HG03558 (cell line): ENCODE data around the gene GRAMD1C.
"Not testable (repeated sequence)": the region's sequence is repeated elsewhere in the genome, so short reads cannot be mapped to it uniquely, and the experiment has no call there.

Experiments used
- ATAC-seq: cut with Tn5 transposase; IDR thresholded peaks from one replicate; pipeline ENCODE4 v1.9.1; 2021; ENCODE audit warnings: moderate number of reproducible peaks; ENCODE audit not compliant: unreplicated experiment; ENCODE audit errors: extremely low read depth

GRAMD1C gene

DNA sequence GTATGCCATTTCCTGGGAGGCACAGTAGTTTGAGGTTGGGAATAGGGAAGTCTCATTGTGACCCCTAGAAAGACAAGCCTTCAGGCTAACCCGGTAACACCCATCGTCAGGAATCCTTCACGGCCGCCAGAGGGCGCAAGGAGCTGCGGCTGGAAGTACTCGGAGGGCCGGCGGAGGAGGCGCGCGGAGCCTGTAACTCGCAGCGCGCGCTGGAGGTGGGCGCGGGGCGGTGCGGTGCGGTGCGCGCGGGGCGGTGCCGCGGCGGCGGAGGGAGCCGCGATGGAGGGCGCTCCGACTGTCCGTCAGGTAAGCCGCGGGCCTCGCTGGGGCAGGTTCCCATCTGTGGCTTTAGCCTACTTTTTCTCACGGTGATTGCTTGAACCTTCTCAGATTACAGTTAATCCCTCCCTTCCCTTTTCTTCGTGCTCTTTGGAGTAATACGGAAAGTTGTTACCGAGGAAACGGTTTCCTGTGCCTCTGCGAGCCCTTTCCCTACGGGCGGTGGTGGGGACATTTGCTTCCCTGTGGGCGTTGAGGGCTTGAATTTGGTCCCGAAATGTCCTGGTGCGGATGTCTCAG, at the start of gene GRAMD1C:
Gene GRAMD1C, plus strand, starts transcription at position 158 of the 579 bp plus-strand sequence. Its CDS starts 122 bp downstream, at position 280.
- peak; percentile 73 for ATAC-seq

DNA sequence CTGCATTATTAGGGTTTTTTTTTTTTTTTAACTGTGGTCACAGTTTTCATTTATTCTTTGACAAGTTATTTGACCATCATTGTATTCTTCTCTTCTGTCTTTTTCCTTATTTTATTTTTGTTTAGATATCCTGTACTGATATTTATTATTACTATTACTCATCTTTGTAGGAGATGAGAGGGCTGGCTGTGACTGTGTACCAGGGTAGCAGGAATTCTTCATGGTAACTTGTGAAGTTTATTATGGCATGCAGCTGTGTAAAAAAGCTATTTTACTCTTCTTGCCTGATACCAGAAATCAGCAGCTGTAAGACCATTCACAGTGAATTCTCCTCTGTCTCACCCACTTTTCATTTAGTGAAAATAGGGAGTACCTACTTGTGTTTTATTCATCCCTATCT, 47.2 kb upstream of the GRAMD1C start:
- no peak for ATAC-seq

DNA sequence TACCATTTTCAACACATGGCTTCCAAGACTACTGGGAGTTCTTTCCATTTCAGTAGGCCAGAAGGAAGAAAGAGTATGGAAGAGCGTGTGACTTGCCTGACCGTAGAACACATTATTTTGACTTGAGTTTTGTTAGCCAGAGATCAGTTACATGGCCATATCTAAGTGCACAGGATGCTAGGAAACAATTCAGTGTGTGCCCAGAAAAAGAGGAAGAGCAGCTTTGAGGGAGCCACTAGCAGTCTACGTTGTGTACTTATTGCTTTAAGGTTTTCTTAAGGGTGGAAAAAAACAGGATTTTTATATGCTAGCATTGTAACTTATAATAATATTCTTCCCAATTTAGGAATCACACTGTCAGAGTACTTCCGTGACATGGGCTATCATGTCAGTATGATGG, 44.1 kb upstream of the GRAMD1C start:
- ATAC-seq: no peak

DNA sequence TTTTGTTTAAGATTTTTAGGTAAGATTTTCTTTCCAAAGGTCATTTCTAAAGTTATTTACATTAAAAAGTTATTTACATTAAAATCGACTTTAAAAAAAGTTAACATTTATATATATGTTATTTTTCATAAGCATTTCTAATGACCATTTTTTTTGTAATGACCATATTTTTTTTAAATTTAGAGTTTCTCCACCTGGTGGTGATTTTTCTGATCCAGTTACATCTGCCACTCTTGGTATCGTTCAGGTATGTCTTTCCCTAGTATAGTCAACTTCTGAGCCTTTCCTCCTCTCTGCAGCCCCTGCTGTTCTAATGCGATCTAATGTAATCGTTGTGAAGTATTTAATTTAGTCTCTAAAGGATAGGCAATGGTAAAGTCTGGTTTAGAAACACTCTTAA, 42.9 kb upstream of the GRAMD1C start:
- no peak for ATAC-seq

DNA sequence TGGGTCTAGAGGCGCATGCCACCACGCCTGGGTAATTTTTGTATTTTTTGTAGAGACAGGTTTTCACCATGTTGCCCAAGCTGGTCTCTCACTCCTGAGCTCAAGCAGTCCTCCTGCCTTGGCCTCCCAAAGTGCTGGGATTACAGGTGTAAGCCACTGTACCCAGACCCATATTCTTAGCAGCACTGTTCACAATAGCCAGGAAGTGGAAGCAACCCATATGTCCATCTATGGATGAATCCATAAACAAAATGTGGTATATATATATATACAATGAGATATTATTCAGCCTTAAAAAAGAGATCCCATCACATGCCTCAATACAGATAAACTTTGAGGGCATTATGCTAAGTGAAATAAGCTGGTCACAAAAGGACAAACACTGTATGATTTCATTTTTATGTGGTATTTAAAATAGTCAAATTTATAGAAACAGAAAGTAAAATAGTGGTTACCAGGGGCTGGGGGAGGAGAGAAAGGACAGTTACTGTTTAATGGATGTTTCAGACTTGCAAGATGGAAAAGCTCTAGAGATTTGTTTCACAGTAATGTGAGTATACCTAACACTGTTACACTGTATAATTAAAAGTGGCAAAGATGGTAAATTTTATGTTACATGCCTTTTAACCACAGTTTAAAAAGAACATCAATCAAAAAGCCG, 35.7 kb upstream of the GRAMD1C start:
- ATAC-seq: no peak

DNA sequence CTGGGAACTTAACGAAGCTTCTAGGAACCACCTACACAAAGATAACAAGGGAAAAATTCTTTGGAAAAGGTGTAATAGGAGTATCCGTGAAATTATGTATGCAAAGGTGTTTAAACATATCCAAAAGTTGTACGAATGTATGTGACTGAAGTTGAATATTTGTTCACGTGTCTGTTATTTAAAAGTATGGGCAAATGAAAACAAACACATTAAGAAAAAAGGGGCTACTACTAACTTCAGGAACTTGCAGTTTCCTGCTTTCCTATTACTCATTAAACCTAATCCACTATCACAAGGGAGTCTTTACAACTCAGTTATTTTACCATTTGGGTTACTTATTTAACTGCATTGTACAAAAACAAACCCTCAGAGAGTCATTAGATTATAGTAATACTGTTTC, 33.9 kb upstream of the GRAMD1C start:
- ATAC-seq: no peak

DNA sequence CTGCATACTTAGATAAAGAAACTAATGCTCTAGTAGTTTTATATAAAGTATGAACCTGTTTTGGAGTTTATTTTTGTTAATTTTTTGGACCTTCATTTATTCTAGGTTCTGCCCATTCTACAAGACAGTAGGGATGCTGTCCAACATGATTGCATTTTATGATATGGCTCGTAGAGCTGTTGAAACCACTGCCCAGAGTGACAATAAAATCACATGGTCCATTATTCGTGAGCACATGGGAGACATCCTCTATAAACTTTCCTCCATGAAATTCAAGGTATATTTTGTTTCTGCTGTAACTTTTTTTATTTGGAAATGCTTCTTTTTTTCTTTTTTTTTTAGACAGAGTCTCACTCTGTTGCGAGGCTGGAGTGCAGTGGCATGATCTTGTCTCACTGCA, 33.3 kb upstream of the GRAMD1C start:
- no peak for ATAC-seq

DNA sequence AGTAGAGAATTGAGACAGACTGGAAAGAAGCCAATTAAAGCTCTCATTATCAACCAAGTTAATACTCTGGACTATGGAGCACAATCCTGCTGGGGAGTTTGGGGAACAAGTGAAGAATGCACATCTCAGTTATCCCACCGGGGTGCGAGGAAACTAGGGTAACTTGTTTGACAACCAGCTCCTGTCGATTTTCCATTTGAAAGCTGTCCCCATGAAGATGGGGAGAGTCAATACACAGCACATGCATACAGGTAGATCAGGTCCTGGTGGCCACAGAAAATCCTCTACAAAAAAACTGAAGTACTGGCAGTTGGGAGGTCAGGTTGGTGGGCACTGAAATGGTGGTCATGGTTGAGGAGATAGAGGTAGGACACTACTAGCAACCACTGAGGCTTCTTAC, 25.7 kb upstream of the GRAMD1C start:
- no peak for ATAC-seq

DNA sequence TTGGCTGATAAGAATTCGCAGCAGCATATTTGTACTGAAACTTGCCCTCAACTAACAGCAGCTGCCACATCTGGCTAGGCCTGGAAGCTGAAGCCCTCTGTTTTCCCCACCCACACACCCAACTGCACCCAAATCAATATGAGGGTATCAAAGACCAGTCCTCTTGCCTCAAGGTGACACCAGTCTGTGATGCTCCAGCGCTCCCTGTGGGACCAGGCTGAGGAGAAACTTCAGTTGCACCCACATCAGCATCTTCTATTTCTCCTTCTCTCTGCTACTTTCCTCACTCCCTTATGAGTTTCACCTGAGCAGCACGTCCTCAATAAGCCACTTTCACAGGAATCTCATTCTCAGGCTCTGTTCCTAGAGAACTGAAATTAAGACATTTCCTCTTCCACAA, 18.7 kb upstream of the GRAMD1C start:
- no peak for ATAC-seq

DNA sequence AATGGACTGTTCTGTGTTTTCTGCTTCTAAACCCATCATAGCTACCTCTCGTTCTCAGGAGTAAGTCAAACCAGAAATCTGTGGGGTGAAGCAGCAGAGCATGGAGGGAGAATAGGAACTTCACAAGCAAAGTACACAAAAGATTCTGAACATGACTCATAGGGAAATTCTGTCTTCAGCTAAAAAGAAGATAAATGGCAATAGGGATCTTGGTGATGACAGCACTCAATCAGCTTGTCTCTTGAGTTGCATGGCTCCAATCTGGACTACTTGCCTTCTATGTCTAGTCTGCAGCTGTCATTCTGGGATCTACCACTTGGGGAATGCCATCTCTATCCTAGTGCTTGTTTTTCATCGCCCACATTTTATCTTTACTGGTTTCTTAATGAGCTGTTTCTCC, 13.5 kb upstream of the GRAMD1C start:
- ATAC-seq: peak; percentile 35

DNA sequence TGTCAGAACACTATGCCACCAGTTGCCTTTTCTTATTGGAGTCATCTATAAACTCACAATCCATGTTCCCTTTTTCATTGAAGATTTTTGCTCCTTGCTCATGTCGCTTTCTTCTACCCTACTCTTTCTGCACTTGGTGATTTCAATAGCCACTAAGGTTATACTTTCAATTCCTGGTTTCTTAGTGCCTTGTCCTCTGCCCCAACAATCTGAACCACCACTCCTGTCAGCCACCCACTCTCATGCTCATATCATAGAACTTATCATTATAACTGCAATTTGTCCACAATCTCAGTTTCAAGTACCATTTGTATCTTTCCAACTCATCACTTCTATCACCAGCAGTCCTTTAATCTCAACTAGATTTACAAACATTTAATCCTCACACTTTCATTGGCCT, 10.0 kb upstream of the GRAMD1C start:
- no peak for ATAC-seq

DNA sequence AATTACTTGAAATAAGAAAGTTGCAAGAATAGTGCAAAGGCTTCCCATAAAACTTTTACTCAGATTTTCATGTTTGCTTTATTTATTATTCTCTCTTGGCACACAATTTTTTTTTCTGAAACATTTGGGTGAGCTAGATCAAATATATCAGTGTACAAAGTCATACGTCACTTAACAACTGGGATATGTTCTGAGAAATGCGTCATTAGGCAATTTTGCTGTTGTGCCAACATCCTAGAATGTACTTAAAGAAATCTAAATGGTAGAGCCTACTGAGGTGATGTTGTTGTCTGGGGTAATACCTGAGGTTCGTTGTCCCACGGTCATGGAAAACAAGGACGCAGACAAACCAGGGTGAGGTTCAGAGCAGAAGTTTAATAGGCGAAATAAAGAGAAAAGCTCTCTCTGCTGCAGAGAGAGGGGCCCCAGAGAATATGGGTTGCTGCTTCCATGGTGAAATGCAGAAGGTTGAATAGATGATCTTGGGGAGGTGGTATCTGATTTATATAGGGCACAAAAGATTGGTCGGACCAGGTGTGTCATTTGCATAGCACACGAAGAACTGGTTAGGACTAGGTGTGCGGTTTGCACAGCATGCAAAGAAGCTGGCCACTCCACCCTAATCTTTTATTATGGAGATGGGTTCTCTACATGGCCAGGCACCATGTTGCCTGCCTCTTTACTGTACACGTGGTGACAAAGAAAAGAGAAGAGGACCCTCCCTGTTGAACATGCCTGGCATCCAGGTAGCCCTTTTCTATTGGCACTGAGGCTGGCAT, 8.8 kb upstream of the GRAMD1C start:
- ATAC-seq: no peak

DNA sequence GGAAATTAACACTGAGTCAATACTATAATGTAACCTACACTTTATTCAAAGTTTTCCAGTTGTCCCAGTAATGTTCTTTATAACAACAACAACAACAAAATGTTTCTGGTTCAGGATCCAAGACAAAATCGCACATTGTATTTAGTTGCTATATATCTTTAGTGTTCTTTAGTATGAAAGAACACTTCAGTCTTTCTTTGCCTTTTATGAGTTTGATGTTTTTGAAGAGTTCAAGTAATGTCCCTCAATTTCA, 7.6 kb upstream of the GRAMD1C start:
- ATAC-seq: no peak

DNA sequence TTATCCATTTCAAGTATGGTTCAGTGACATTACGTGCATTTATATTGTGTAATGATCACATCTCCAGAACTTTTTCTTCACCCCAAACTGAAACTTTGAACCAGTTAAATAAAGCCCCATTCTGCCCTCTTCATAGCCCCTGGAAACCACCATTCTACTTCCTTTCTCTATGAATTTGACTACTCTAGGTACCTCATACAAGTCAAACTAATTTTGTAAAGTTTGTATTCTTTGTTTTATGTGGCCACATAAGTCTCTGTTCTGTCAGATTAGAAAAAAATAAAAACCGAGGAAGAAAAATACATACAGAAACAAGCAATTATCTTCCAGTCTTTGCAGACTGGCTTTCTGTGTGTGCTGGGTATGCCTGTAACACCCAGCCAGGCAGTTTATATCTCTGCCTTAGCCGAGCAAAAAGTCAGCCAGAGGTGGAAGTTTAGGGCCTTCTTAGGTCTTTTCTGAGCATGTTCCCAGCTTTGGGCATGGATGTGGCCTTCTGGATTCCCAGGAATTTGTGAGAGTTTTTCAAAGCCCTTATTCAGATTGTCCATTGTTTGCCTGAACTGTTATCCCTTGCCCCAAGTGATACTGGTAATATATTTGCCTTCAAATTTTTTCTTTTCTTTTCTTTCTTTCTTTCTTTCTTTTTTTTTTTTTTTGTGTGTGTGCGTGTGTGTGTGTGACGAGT, 6.0 kb upstream of the GRAMD1C start:
- peak; percentile 36 for ATAC-seq

DNA sequence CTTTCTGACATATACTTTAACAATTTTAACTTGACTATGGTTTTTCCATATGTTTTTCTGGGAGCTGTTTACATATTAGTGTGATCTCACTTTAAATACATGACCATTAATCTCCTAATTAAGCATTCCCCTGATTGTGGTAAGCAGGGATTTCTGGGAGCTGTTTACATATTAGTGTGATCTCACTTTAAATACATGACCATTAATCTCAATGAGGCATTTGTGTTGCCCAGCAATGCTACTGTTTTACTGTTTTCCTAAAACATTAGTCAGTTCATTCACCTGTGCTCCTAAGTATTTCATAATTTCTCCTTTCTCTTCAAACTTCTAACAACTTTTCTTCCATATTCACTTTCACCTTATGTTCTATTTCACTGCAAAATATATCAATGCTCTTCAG, 3.6 kb upstream of the GRAMD1C start:
- no peak for ATAC-seq

DNA sequence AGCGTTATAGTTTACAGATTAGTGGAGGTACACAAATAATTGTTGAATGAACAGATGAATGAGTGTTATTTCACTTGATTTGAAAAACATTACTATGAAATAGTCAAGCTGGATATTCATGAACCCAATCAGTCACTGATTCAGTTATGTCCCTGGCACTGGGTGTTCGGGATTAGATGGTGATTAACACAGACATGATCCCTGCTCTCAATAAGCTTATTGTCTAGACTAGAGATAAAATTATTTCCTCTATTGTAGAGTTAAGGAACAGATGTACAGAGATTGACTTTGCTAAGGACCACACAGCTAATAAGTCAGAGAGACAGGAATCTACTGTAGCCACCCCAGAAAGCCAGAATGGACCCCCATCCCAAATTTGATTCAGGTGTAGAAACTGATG, 963 bp downstream of the GRAMD1C start:
- no peak for ATAC-seq

DNA sequence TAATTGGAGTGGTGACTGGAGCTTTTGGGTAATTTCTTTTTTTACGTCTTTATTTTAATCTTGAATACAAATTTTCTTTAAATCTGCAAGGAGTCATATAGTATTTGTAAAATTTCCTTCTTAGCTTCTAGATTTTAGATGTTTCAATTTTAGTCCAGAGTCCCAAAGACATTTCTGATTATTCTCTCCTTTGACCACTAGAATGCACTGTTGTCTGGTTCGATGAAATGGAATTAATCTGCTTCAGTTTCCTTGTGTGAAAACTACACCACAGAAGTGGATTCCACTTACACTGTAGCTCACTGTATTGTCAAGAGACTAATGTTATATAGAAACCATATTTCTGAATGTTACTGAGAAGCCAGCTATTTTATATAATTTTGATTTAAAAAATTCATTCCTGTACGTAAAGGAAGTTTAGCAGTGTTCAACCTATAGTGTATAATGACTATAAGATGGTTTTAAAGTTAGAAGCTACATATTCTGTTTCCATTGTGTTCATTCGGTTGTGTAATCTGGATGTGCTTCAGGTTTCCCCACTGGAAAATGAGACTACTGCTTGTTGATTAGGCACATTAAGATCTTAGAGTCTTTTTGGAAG, 6.1 kb downstream of the GRAMD1C start:
- ATAC-seq: no peak

DNA sequence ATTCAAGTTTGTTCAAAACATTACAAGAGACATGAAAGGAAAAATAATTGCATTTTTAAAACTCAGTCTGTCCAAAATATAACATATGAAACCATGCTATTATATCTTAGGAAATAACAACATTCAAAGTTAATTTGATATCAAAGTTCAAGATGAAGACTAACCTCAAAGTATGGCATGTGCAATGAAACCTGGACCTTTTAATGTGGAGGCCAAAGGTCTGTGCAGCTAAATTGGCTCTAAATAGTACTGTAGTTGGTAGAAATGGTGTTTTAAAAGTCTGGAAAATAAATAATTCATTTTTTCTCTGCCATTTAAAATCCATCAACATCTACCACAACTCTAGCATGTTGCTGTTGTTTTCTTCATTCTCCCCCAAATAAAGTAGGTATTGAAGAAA, 8.7 kb downstream of the GRAMD1C start:
- ATAC-seq: no peak

DNA sequence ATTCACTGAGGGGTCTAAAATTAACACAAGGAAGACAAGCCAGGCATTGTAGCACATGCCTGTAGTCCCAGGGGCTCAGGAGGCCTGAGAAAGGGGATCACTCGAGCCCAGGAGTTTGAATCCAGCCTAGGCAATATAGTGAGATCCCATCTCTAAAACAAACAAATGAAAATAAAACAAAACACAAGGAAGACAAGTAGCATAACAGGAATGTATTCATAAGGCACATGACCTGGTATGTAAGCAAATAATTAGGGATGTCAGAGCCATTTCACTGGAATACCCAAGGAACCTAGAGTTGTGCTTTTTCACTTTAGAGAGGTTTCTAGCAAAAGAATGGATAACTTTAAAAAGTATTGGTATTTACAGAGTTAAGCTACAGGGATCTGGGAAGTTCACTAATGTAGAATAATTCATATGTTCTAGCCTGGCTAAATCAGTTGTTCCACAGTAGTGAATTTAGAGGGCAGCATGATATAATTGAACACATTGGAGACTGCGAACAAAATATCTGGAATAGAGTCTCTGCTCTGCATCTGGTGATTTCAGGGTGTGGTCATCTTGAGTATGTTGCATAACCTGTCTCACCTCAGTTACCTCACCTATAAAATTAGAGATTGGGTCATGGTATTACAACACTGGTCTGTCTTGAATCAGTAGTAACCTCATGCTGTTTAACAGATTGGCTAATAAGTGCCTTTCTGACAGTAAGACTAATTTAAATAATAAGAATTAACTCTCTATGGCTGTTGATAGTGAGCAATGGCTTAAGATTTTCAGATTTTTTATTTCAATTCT, 9.3 kb downstream of the GRAMD1C start:
- ATAC-seq: no peak

DNA sequence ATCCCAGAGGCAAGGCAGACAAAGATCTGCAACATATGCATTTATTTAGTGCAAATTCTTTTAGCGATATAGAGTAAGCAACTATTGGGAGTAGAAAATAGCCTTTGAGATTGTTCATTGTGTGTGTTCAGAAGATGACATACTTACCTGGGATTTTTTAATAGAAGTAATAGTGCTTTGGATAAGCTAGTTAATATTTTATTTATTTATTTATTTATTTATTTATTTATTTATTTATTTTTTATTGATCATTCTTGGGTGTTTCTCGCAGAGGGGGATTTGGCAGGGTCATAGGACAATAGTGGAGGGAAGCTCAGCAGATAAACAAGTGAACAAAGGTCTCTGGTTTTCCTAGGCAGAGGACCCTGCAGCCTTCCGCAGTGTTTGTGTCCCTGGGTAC, 10.5 kb downstream of the GRAMD1C start:
- not testable (repeated sequence) for ATAC-seq
